HUES6 (cell line): Measurements from ENCODE around the gene SMIM10L1.

Experiments used
- H3K27ac ChIP-seq: 2 replicates; pipeline ENCODE4 v1.7.0; 2013; ENCODE audit warnings: low read depth, mild to moderate bottlenecking, low read length, inconsistent platforms
- H3K27me3 ChIP-seq: 2 replicates; pipeline ENCODE4 v1.6.1; 2013; ENCODE audit warnings: low read length; ENCODE audit not compliant: control insufficient read depth, insufficient read depth
- H3K36me3 ChIP-seq: 2 replicates; pipeline ENCODE4 v1.6.1; 2013; ENCODE audit warnings: low read length; ENCODE audit not compliant: control insufficient read depth, insufficient read depth
- H3K4me1 ChIP-seq: 2 replicates; pipeline ENCODE4 v1.6.1; 2013; ENCODE audit warnings: low read length; ENCODE audit not compliant: control insufficient read depth, insufficient read depth
- H3K4me3 ChIP-seq: 2 replicates; pipeline ENCODE4 v1.5.1; 2013; ENCODE audit warnings: low read depth, low read length
- H3K9ac ChIP-seq: one replicate; pipeline ENCODE4 v1.6.1; 2013; ENCODE audit warnings: mild to moderate bottlenecking, low read length
- H3K9me3 ChIP-seq: 2 replicates; pipeline ENCODE4 v1.6.1; 2013; ENCODE audit warnings: low read depth, low read length; ENCODE audit not compliant: control insufficient read depth, insufficient read depth

SMIM10L1 gene

DNA sequence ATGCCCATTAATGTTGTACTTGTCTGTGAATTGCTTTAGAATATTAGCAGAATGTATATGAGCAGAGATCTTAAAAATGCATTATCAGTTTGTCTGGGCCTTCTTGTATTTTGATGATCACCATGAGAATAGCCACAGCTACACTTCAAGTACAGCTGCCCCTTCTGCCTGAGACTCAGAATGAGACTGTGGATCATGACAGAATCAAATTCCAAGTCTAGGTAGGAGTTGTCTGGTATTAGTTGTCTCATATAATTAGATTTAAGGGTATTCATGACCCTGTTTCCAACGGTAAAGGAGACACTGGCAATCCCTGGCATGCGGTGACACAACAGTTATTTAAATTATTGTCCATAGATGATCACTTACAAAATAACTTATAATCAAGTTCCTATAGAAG is 18.3 kb upstream of the SMIM10L1 start:
- H3K4me1 ChIP-seq: no peaks in the 10 kb centered on the region; the same call in 1 of the 2 replicates
- H3K27me3 ChIP-seq: no peaks in the 10 kb centered on the region
- H3K4me3 ChIP-seq: no peak overlapping the region
- H3K9ac ChIP-seq: no peak overlapping the region
- H3K36me3 ChIP-seq: peaks cover 9% of the 10 kb centered on the region; the same call in 1 of the 2 replicates
- peaks cover 18% of the 10 kb centered on the region; the same call in 1 of the 2 replicates for H3K9me3 ChIP-seq
- no peak overlapping the region for H3K27ac ChIP-seq

DNA sequence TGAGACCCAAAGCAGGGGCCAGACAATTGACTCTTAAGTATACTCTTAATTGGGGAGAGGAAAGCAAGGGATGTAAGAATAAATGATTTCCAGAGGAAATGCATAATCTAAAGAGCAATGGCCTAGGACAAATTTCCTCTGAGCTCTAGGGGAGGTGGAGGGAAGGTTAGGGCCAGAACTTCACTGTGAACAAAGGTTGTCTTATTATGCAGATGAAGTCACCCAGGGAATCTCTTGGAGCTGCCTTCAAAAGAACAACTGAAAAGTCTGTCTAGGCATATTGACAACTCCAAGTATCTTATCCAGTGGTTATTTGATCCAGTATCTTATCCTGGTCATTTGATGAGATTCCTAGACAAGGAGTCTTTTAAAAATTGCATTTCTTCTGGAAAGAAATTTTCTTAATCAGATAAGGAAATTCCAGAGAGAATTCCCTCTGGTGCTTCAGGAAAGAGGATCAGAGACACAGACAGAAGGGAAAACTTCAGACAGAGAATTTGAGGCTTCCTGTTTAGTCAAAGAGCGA is 16.5 kb upstream of the SMIM10L1 start:
- Histone ChIP-seq H3K9ac (no peak overlapping the region), H3K27ac (no peak overlapping the region), H3K4me1 (no peaks in the 10 kb centered on the region; the same call in 1 of the 2 replicates), H3K9me3 (peaks cover 18% of the 10 kb centered on the region; the same call in 1 of the 2 replicates), H3K27me3 (no peaks in the 10 kb centered on the region), H3K36me3 (peaks cover 9% of the 10 kb centered on the region; the same call in 1 of the 2 replicates), H3K4me3 (no peak overlapping the region)

DNA sequence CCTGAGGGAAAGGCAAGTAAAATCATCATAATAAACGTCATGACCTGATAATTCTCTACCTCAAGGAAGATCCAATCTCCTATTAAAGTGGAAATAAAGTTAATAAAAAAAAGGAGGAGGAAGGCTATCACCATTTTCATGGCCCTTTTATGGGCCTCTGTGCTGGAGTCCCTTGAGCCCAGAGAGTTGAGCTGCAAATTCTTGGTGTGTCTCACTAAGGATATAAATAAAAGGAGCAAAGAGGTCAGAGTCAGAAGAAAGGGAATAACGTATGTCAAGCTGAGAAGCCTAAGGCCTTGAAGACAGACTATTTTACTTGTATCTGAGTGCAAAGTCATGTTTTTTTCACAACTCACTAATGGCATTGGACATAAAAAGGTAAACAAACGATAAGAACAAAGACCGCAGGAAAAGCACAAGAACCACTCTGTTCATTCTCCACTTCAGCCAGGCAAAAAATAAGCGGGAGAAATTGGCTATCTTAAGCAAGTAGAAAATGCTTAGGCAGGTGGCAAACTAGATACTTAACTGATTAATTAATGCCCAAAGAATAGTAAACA is 12.0 kb upstream of the SMIM10L1 start:
- peaks cover 22% of the 10 kb centered on the region for H3K36me3 ChIP-seq
- H3K4me3 ChIP-seq: no peak overlapping the region
- no peak overlapping the region for H3K27ac ChIP-seq
- H3K9me3 ChIP-seq: peaks cover 10% of the 10 kb centered on the region; the same call in 1 of the 2 replicates
- no peaks in the 10 kb centered on the region for H3K27me3 ChIP-seq
- no peak overlapping the region for H3K9ac ChIP-seq
- no peaks in the 10 kb centered on the region; the same call in 1 of the 2 replicates for H3K4me1 ChIP-seq

DNA sequence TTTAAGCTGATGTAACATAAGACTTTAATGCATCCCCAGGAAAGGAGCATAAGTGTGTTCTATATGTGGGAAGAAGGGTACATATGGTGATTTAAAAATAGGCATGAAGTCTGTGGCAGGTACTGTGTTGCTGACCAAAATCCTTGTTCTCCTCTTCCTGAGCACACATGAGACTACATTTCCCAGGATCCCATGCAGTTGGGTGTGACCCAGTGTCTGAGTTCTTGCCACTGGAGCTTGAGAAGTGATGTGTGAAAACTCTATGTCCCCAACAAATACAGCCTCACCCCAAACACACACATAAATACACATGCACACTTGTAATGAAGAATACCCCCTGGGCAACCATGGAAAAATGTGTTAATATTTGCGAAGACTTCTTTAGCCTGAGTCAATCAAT is 8.5 kb upstream of the SMIM10L1 start:
- Histone ChIP-seq H3K9me3 (no peaks in the 10 kb centered on the region), H3K36me3 (peaks cover 43% of the 10 kb centered on the region), H3K27ac (no peak overlapping the region), H3K4me3 (no peak overlapping the region), H3K9ac (no peak overlapping the region), H3K4me1 (0 out of 2 replicates have a peak, but pooled peaks cover 4% of the 10 kb centered on the region), H3K27me3 (no peaks in the 10 kb centered on the region)

DNA sequence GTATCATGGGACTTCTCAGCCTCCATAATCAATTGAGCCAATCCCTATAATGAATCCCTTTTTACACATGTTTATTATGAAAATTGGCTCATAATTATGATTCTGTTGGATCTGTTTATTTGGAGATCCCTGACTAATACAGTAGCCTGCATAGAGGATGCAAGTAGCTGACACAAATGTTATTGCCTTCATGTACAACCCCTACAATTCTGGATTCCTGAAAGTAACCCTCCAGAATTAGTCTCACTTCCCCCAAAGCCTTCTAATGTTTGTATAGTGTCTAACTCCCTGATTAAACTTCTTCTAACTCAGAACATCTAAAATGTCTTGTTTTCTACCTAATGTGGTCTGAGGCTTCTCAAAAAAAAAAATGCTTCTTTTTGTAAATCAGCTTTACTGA is 6.6 kb upstream of the SMIM10L1 start:
- Histone ChIP-seq H3K4me3 (no peak overlapping the region), H3K27ac (no peak overlapping the region), H3K27me3 (no peaks in the 10 kb centered on the region), H3K9me3 (no peaks in the 10 kb centered on the region), H3K9ac (no peak overlapping the region), H3K36me3 (peaks cover 49% of the 10 kb centered on the region), H3K4me1 (peaks cover 6% of the 10 kb centered on the region; the same call in 1 of the 2 replicates)

DNA sequence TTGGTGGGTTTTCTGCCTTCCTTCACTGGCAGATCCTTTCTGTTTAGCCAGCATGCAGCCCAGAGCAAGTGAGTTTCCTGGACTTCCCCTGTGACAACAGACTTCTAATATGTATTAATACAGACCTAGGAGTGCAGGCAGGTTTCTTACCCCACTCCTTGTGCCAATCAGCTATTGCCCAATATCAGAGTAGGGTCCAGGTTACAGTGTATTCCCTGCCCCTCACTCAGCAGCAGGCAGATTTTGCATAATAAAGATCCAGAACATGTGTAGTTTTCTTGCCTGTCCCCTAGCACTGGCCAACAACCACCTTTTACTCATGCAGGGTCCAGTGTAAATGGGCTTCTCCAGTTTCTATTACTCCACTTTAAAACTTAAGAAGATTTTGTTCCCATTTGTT is 4.7 kb upstream of the SMIM10L1 start:
- H3K36me3 ChIP-seq: peaks cover 43% of the 10 kb centered on the region
- H3K9ac ChIP-seq: no peak overlapping the region
- no peak overlapping the region for H3K27ac ChIP-seq
- H3K4me1 ChIP-seq: peaks cover 6% of the 10 kb centered on the region; the same call in 1 of the 2 replicates
- H3K9me3 ChIP-seq: no peaks in the 10 kb centered on the region
- H3K4me3 ChIP-seq: no peak overlapping the region
- no peaks in the 10 kb centered on the region for H3K27me3 ChIP-seq

DNA sequence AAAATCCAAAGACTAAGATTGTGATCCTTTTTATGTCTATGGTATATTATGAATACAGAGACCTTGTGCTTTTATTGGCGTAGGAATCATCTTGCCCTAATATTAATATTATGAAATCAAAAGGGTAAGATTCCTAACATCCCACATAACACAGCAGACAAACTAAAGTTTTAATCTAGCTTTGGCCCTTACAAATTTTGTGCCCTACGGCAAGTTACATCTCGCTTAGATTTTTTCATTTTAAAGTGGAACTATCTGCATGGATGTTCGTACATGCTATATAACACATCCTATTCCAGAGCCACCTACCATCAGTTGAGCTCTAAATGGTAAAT is 217 bp upstream of the SMIM10L1 start:
- H3K9ac ChIP-seq: peak overlapping the region; percentile 99
- H3K36me3 ChIP-seq: peaks cover 22% of the 10 kb centered on the region
- no peaks in the 10 kb centered on the region for H3K9me3 ChIP-seq
- peak overlapping the region; percentile 66 for H3K27ac ChIP-seq
- peak overlapping the region; percentile 82 for H3K4me3 ChIP-seq
- H3K4me1 ChIP-seq: peaks cover 6% of the 10 kb centered on the region
- no peaks in the 10 kb centered on the region for H3K27me3 ChIP-seq

DNA sequence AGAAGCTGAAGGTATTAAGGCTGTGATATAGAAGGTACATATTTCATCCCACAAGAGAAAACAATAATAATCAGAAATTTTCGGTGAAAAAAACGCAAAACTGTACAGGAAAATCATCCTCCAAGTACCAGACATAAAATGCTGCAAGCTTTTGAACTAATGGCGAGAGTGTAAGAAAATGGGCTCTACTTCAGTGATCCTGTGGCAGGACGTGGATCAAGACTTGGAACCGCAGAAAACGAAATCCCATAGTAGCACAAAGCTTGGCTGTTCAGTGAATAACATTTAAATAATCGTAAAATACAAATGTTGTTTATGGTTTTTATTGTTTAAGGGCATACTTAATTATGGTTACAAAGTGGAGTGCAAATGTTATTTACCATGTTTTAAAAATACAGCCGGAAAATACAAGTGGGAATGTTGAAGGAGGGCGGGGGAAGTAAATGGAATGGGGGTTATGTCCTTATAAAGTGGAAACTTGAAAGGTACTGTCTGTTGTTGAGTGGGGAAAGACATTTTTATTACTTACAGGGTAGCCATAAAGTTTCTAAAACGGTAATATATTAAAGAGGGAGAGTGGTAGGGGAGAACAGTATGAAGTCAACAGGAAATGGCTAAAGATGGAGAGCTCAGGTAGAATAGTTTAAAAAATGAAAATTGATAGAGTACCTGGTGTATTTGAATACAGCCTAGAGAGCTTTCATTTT is 1.1 kb downstream of the SMIM10L1 start:
- no peaks in the 10 kb centered on the region for H3K9me3 ChIP-seq
- H3K4me3 ChIP-seq: peak overlapping the region; percentile 82
- H3K36me3 ChIP-seq: peaks cover 10% of the 10 kb centered on the region
- no peaks in the 10 kb centered on the region for H3K27me3 ChIP-seq
- peaks cover 2% of the 10 kb centered on the region for H3K4me1 ChIP-seq
- peak overlapping the region; percentile 83; the same call in 1 of the 2 replicates for H3K27ac ChIP-seq
- peak overlapping the region; percentile 99 for H3K9ac ChIP-seq

DNA sequence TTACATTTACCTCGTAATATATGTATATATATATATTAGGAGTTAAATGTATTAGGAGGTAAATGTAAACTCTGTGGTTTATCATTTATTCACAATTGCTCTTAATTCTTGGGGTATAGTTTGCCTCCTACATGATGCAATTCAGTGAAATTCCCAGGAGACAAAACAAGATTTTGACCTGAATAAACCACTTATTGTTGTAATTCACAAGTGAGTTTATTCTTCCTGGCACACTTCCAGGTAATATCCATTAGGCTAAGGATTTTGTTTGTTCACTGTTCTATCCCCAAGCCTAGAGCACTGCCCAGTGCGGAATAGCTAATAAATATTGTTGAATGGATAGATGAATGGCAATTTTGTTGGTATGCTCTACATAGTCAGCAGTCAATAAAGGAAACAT is 3.0 kb downstream of the SMIM10L1 start:
- Histone ChIP-seq H3K9ac (no peak overlapping the region), H3K36me3 (peaks cover 7% of the 10 kb centered on the region; the same call in 1 of the 2 replicates), H3K27ac (no peak overlapping the region), H3K4me3 (no peak overlapping the region), H3K9me3 (no peaks in the 10 kb centered on the region), H3K27me3 (no peaks in the 10 kb centered on the region), H3K4me1 (peaks cover 2% of the 10 kb centered on the region; the same call in 1 of the 2 replicates)

DNA sequence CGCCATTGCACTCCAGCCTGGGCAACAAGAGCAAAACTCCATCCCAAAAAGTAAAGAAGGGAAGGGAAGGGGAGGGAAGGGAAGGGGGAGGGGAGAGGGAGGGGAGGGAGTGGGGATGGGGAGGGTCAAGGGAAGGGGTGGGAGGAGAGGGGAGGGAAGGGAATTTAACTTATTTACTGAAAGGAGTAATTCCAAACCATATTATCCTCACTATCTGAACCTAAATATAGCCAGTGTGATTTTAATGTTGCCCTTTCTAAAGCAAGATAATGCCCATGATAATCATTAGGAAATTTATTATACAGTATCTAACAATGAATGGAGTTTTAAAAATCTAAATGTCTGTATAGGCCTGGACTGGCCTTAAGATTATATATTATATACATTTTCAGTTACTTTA is 7.3 kb downstream of the SMIM10L1 start:
- Histone ChIP-seq H3K36me3 (no peaks in the 10 kb centered on the region), H3K27ac (no peak overlapping the region), H3K27me3 (no peaks in the 10 kb centered on the region)

DNA sequence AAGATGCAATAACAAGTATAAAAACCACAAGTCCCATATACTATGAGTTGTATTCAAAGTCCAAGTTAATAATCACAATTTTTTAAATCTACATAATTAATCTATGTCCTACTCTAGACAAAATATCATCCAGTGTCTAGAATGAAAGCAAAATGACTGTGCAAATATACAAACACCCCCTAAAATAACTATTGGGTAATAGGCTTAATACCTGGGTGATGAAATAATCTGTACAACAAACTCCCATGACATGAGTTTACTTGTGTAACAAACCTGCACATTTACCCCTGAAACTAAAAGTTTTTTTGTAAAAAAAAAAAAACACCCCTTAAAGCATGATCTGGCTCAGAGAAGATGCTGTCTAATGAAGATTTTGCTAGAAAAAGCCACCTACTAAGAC is 11.5 kb downstream of the SMIM10L1 start:
- H3K4me3 ChIP-seq: no peak overlapping the region
- no peaks in the 10 kb centered on the region for H3K9me3 ChIP-seq
- no peaks in the 10 kb centered on the region for H3K36me3 ChIP-seq
- H3K9ac ChIP-seq: no peak overlapping the region
- no peaks in the 10 kb centered on the region for H3K4me1 ChIP-seq
- no peaks in the 10 kb centered on the region for H3K27me3 ChIP-seq
- no peak overlapping the region for H3K27ac ChIP-seq

More for the DNA sequence above, 7.3 kb downstream of the SMIM10L1 start:
- no peaks in the 10 kb centered on the region for H3K4me1 ChIP-seq
- H3K9me3 ChIP-seq: no peaks in the 10 kb centered on the region
- no peak overlapping the region for H3K4me3 ChIP-seq
- no peak overlapping the region for H3K9ac ChIP-seq
